ENCODE results near the gene ATXN10.

Gene ATXN10

GRCh38 chr22:45639747-45640102, 31.9 kb upstream of the ATXN10 start:
- TF ChIP-seq CTCF (IDR thresholded peaks at IDR 0.05): no peak

GRCh38 chr22:45640291-45640940, 31.2 kb upstream of the ATXN10 start:
- TF ChIP-seq CTCF (IDR thresholded peaks at IDR 0.05): no peak

- no peak for TF ChIP-seq CTCF (IDR thresholded peaks at IDR 0.05)
These were observed 30.6 kb upstream of the ATXN10 start for GRCh38 chr22:45640941-45641621.

- TF ChIP-seq CTCF (IDR thresholded peaks at IDR 0.05): no peak
These were observed 28.6 kb upstream of the ATXN10 start for GRCh38 chr22:45642986-45643385.

- no peak for TF ChIP-seq CTCF (IDR thresholded peaks at IDR 0.05)
These were observed 26.9 kb upstream of the ATXN10 start for GRCh38 chr22:45644714-45645113.

GRCh38 chr22:45645150-45645525, 26.5 kb upstream of the ATXN10 start:
- no peak for TF ChIP-seq CTCF (IDR thresholded peaks at IDR 0.05)

GRCh38 chr22:45645526-45646414, 25.9 kb upstream of the ATXN10 start:
- TF ChIP-seq CTCF (IDR thresholded peaks at IDR 0.05): peak; percentile 87

All from LNCAP (cell line).